Effector memory CD4-positive, alpha-beta T cell (primary cell): Measurements from ENCODE around the gene ST14.

Experiments
- DNase-seq, 3 donors: peaks; one replicate each; pipeline ENCODE4 v3.0.0-alpha.2; 2020
- H3K27ac ChIP-seq: 2 replicates; pipeline ENCODE4 v1.7.0; 2013; ENCODE audit warnings: mild to moderate bottlenecking, low read length, moderate library complexity; ENCODE audit not compliant: insufficient read depth, poor library complexity, severe bottlenecking
- H3K27me3 ChIP-seq: replicated peaks from 2 replicates; pipeline ENCODE4 v1.7.0; 2013; ENCODE audit warnings: mild to moderate bottlenecking, low read length; ENCODE audit not compliant: insufficient read depth, control insufficient read depth, poor library complexity, severe bottlenecking
- H3K36me3 ChIP-seq: 2 replicates; pipeline ENCODE4 v1.7.0; 2013; ENCODE audit warnings: mild to moderate bottlenecking, low read length, moderate library complexity; ENCODE audit not compliant: control insufficient read depth, insufficient read depth
- H3K4me1 ChIP-seq: 2 replicates; pipeline ENCODE4 v1.7.0; 2013; ENCODE audit warnings: low read length, mild to moderate bottlenecking; ENCODE audit not compliant: control insufficient read depth, insufficient read depth, poor library complexity, severe bottlenecking
- H3K4me3 ChIP-seq: 2 replicates; pipeline ENCODE4 v1.7.0; 2013; ENCODE audit warnings: low read length, low read depth, mild to moderate bottlenecking; ENCODE audit not compliant: insufficient read depth, poor library complexity, severe bottlenecking
- H3K9me3 ChIP-seq: 2 replicates; pipeline ENCODE4 v1.7.0; 2013; ENCODE audit warnings: mild to moderate bottlenecking, low read length, moderate library complexity; ENCODE audit not compliant: control insufficient read depth

ST14 gene

DNA sequence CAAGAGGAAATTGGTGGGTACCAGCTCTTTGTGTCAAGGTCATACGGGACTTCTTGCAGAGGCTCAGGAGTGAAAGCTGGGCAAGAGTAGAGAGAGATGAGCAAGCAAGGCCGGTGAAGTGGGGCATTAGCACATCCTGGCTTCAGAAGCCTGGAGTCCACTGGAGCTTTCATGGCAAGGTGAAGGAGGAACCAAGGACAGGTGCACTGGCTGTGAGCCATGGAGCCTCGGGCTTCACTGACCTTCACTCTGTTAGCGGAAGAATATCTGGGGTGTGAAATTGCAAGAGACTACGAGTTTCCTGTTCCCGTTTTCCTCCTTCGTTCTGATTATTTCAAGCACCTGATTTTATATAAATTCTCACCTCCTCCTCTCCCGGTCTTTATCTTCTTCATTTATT, 25.9 kb upstream of the ST14 start:
- Histone ChIP-seq H3K4me3 (no peak overlapping the region), H3K27ac (no peak overlapping the region), H3K27me3 (no peaks in the 10 kb centered on the region), H3K9me3 (no peaks in the 10 kb centered on the region), H3K36me3 (peaks cover 14% of the 10 kb centered on the region), H3K4me1 (no peaks in the 10 kb centered on the region)
- no peak for DNase-seq

DNA sequence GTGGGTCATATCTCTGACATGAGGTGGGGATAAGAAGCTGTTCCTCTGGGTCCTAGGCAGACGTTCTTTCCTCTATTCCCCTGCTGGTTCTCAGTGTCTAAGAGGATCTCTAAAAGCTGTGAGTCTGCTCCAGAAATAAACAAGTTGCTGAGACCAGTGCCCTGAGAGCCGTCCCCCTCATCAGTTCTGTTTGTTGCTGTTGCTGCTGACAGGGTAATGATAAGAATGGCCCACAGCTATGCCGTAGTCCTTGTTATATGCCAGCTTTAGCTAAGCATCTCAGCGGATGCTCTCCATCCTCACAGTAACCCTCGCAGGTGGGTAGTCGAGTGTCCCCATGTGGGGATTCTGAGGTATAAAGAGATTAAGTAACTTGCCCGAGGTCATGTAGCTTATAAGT, 23.5 kb upstream of the ST14 start:
- no peak overlapping the region for H3K27ac ChIP-seq
- no peaks in the 10 kb centered on the region for H3K36me3 ChIP-seq
- H3K4me3 ChIP-seq, result no peak overlapping the region
- H3K9me3 ChIP-seq, result no peaks in the 10 kb centered on the region
- H3K27me3 ChIP-seq, result no peaks in the 10 kb centered on the region
- no peak for DNase-seq
- no peaks in the 10 kb centered on the region for H3K4me1 ChIP-seq

DNA sequence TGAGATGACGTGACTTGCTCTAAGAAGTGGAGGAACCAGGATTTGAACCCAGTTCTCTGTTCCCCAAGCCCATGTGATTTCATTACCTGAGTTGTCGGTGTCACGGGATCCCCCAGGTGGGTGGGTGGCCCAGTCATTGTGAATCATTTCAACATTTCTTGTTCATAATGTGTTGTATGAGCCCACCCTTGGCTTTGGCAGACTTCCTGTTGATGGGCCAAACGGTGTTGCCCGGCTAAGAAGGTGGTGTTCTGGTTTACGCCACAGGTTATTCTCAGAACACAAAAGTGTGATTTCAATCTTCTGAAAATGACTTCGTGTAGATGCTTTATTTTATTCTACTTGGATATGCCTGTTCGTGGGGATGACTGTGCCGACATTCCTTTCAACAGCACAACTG, 21.6 kb upstream of the ST14 start:
- peaks cover 5% of the 10 kb centered on the region for H3K36me3 ChIP-seq
- DNase-seq, result no peak
- H3K27me3 ChIP-seq, result no peaks in the 10 kb centered on the region
- no peaks in the 10 kb centered on the region for H3K4me1 ChIP-seq
- H3K4me3 ChIP-seq, result no peak overlapping the region
- H3K9me3 ChIP-seq, result no peaks in the 10 kb centered on the region
- no peak overlapping the region for H3K27ac ChIP-seq

DNA sequence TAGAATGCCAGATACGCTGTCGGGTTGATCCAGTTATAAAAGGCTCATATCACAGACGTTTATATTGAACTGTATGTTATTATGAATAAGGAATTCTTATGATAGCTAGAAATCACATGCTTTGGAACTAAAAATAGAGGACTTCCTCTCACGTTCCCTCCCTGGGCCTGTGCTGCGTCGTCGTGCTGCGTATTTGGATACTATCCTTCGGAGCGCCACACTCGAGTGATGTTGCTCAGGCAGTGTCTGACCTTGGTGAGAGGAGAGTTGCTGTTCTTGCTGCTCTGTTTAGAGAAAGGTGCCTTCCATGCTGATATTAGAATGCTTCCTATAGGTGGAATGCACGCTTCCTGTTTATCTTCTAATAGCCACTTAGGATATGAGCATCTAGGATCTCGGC, 20.2 kb upstream of the ST14 start:
- no peaks in the 10 kb centered on the region for H3K9me3 ChIP-seq
- H3K4me3 ChIP-seq, result no peak overlapping the region
- DNase-seq, result no peak
- no peaks in the 10 kb centered on the region for H3K27me3 ChIP-seq
- no peak overlapping the region for H3K27ac ChIP-seq
- H3K36me3 ChIP-seq, result peaks cover 14% of the 10 kb centered on the region
- no peaks in the 10 kb centered on the region for H3K4me1 ChIP-seq

DNA sequence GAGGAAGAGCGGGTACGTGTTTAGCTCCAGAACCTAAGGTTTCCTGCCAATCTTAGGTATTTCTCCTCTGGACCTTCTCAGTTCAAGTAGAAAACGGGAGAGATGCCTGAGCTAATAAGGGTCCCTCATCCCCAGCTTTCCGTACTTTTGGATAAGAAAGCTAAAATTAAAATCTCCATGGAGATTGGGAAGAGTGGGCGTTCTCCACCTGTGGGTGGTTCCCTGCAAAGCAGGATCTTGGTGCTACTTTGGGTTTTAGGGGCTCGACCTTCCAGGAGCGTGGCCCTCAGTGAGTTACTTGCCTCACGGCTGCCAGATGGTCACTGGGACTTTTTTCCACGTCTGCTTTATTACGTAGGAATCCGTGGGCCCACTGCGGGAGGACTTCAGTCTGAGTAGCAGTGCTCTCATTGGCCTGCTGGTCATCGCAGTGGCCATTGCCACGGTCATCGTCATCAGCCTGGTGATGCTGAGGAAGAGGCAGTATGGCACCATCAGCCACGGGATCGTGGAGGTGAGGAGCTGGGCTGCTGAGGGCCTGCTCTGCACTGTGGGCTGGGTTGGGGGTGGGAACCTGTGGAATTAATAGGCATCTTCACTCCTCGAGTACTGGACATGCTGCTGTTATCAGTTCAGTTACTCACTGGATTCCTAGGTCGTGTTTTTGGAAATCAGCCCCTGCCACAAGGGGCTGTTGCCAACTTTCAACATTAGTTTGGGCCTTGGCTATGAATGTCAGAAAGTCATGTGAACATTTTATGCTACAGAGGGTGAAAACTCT, 17.8 kb upstream of the ST14 start:
- Histone ChIP-seq H3K36me3 (peaks cover 14% of the 10 kb centered on the region), H3K4me3 (no peak overlapping the region), H3K4me1 (peaks cover 5% of the 10 kb centered on the region), H3K9me3 (no peaks in the 10 kb centered on the region), H3K27me3 (no peaks in the 10 kb centered on the region), H3K27ac (no peak overlapping the region)
- DNase-seq, result no peak

DNA sequence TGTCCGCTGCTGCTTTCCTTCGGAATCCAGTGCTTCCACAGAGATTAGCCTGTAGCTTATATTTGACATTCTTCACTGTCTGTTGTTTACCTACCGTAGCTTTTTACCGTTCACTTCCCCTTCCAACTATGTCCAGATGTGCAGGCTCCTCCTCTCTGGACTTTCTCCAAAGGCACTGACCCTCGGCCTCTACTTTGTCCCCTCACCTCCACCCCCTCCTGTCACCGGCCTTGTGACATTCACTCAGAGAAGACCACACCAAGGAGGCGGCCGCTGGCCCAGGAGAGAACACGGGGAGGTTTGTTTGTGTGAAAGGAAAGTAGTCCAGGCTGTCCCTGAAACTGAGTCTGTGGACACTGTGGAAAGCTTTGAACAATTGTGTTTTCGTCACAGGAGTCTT, 15.4 kb upstream of the ST14 start:
- Histone ChIP-seq H3K9me3 (no peaks in the 10 kb centered on the region), H3K27ac (no peak overlapping the region), H3K27me3 (no peaks in the 10 kb centered on the region), H3K36me3 (peaks cover 14% of the 10 kb centered on the region), H3K4me1 (peaks cover 8% of the 10 kb centered on the region), H3K4me3 (no peak overlapping the region)
- no peak for DNase-seq

DNA sequence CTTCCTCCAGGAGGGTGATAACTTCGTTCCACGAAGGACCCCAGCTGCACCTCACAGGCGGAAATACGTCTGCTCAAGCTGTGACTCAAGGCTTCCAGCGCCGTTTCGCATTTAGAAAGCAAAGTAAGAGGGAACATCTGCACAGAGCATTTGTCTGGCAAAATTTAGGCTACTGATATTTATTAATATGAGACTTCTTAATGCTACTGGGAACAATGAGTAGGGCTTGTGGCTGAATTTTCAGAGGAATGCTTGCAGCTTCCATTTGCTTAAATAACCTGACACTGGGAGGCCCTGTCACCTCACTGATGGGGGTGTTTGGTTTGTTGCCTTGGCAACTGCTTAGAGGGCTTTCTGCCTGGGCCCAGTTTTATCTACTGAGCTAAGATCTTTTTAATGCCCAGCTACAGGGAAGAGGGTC, 14.7 kb upstream of the ST14 start:
- no peaks in the 10 kb centered on the region for H3K9me3 ChIP-seq
- peaks cover 14% of the 10 kb centered on the region for H3K36me3 ChIP-seq
- H3K4me3 ChIP-seq, result no peak overlapping the region
- H3K27ac ChIP-seq, result no peak overlapping the region
- H3K4me1 ChIP-seq, result peaks cover 8% of the 10 kb centered on the region
- no peak for DNase-seq
- H3K27me3 ChIP-seq, result no peaks in the 10 kb centered on the region

DNA sequence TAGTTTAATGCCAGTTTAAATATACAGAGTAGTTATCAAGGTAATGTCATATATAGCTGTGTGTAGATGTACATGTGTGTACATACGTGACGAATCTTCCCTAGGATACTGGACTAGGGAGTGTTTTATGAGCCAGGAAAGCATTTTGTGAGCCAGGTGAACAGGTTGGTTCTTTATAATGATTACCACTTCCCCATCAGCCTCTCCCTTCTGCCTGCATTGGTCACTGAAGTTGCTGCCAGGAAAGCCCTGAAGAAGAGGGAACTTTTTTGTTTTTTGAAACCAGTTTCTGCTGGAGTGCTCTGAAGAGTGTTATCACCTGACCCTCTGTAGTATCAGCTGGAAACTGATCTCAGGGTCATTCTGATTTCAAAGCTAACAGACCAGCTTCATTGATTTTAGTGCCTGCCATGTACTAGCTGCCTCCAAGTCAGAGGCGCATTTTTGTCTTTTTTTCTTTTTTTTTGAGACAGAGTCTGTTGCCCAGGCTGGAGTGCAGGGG, 14.2 kb upstream of the ST14 start:
- Histone ChIP-seq H3K36me3 (peaks cover 14% of the 10 kb centered on the region), H3K4me1 (peaks cover 8% of the 10 kb centered on the region), H3K4me3 (no peak overlapping the region), H3K9me3 (no peaks in the 10 kb centered on the region), H3K27me3 (no peaks in the 10 kb centered on the region), H3K27ac (no peak overlapping the region)
- DNase-seq, result no peak

DNA sequence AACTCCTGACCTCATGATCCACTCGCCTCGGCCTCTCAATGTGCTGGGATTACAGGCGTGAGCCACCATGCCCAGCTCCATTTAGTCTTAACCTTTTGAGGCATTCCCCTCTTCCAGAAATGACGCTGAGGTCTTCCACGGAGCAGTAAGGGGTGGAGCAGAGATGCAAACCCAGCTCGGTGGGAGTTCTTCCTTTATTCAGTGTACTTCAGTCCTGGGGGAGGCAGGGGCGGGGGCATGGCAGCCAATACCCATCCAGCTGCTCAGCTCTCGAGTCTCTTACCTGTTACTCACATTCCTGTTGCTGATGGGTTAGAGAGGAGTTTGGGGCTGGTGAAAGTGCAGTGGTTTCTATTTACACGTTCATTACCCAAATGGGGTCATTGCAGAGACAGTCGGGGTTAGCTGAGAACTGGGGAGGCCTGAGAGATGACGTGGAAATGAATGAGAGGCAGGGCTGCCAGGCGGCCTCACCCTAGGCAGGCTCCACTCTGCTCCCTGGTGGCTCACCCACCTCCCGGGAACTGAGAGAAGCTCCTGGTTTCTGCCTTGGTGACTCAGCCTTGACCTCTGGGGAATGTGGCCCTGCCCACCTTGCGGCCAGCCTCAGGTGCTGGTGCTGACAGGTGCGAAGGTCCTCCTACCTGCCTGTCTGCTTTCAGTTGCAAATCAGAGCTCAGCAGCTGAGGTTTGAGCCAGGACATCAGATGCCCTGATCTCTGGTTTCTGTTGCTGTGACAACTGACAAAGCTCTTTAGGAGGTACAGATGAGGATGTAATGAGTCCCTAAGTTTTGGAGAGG, 13.4 kb upstream of the ST14 start:
- Histone ChIP-seq H3K4me1 (peaks cover 8% of the 10 kb centered on the region), H3K27me3 (no peaks in the 10 kb centered on the region), H3K36me3 (peaks cover 14% of the 10 kb centered on the region), H3K27ac (no peak overlapping the region), H3K9me3 (no peaks in the 10 kb centered on the region), H3K4me3 (no peak overlapping the region)
- peak in 1 of 3 donors; percentile 14 for DNase-seq

DNA sequence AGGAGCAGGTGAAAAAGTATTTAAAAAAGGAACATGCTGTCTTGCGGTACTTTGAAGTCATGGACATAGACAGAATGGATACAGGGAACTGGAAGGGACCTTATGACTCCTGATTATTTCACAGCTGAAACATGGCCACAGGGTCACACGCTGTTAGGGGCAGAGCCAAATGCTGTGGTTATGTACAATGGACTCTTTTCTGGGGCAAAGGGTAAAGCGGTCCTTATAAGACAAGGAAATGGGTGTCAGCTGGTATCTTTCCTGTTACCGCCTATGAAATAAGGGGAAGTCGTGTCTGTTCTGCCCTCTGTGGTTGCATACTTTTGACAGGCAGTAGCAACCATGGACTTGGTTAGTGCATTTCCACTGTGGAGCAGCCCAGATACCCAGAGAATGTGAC, 12.8 kb upstream of the ST14 start:
- Histone ChIP-seq H3K27me3 (no peaks in the 10 kb centered on the region), H3K4me3 (no peak overlapping the region), H3K4me1 (peaks cover 8% of the 10 kb centered on the region), H3K9me3 (no peaks in the 10 kb centered on the region), H3K36me3 (peaks cover 10% of the 10 kb centered on the region), H3K27ac (no peak overlapping the region)
- DNase-seq, result peak in 1 of 3 donors; percentile 11
